Caki2 (cell line): ENCODE results near the gene CYP2D6. TPM values are rescaled to one million over a fixed set of nuclear protein-coding genes. Genes with fewer than 3 reads are reported as not detected.
"Not testable (repeated sequence)": the region's sequence is repeated elsewhere in the genome, so short reads cannot be mapped to it uniquely, and the experiment has no call there.

Experiments
- DNase-seq: peaks from one replicate; pipeline ENCODE4 v3.0.0-alpha.2; 2015; ENCODE audit warnings: low read depth
- in situ Hi-C: cut with HindIII; loops from 2 replicates; pipeline ENCODE4 v1.10.0; 2016; ENCODE audit warnings: low sequenced_read_pairs, low pct_unique_long_range_greater_than_20kb, mixed read lengths
- total RNA-seq: library from RNA; depleted of rRNA; stranded (reverse); fragments of >200 nt; shearing (Covaris generic); gene quantifications from 2 replicates; pipeline ENCODE4 v1.2.3, GENCODE V29; 2014; ENCODE audit warnings: low replicate concordance

The CYP2D6 gene
- total RNA-seq, 1 experiment from 2014 or later, result not detected

- DNase-seq, in situ Hi-C loops: not testable (repeated sequence)
Observed at GRCh38 chr22:42140153-42140552, 9.5 kb upstream of the CYP2D6 start.

DNA sequence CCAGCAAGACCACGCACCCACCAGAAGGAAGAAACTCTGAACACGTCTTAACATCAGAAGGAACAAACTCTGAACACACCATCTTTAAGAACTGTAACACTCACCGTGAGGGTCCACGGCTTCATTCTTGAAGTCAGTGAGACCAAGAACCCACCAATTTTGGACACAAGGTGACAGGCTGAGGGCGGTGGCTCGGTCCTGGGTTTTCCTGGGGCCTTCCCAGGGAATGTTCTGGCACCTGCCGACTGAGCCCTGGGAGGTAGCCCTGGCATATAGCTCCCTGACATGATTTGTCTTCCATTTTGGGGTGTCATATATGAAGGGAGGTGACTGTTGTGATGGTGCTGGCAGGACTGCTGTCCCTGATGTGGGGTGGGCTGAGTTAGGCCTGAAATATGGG, 8.9 kb upstream of the CYP2D6 start:
- in situ Hi-C loops, DNase-seq: not testable (repeated sequence)

GRCh38 chr22:42138972-42139371, 8.4 kb upstream of the CYP2D6 start:
- in situ Hi-C loops, result no loop called here

DNA sequence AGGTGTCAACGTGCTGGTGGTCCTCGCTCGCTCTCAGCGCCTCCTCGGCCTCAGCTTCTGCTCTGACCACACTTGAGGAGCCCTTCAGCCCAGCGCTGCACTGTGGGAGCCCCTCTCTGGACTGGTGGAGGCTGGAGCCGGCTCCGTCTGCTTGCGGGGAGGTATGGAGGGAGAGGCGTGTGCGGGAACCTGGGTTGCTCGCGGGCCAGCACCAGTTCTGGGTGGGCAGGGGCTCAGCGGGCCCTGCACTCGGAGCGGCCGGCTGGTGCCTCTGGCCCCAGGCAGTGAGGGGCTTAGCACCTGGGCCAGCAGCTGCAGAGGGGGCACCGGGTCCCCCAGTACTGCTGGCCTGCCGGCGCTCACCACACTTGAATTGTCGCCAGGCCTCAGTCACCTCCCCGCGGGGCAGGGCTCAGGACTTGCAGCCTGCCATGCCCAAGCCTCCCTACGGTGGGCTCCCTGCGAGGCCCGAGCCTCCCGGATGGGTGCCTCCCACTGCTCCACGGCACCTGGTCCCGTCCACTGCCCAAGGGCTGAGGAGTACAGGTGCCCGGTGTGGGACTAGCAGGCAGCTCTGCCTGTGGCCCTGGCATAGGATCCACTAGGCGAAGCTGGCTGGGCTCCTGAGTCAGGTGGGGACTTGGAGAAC, 7.6 kb upstream of the CYP2D6 start:
- no peak for DNase-seq
- in situ Hi-C loops, result no loop called here

More at GRCh38 chr22:42138972-42139371, 8.4 kb upstream of the CYP2D6 start:
- no peak for DNase-seq

- in situ Hi-C loops, result not testable (repeated sequence)
Observed at GRCh38 chr22:42135688-42136087, 5.1 kb upstream of the CYP2D6 start.

DNA sequence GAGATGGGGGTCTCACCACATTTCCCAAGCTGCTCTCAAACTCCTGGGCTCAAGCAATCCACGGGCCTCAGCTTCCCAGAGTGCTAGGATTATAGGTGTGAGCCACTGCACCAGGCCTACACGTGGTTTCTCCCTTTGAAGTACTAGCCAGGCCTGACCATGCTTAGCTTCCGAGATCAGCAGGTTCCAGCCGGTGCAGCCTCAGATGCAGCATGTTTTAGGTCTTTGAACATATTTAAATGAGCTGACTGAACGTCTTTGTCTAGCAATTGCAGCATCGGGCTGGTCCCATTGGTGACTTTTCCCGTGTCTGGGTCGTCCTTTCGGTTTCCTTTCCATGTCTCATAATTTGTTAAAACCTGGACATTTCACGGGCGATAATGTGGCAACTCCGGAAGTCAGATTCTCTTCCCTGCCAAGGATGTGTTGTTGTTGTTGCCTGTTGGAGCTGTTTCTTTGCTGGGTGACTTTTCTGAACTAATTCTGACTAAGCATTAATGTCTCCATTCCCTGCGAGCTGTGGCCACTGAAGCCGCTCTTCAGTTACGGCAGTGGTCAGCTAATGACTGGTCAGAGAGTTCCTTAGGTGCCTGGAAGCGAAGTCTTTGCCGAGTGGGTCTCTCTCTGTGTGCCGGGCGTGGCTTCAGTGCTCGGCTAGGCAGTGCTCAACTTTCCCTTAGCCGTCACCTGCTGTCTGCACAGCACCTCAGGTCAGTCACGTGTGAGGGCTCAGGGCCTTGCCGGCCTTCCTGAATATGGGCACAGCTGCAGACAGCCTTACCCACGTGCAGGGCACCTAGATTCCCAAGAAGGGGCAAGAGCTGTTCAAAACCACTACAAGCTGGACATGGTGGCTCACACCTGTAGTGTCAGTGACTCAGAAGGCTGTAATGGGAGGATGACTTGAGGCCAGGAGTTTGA, 3.8 kb upstream of the CYP2D6 start:
- in situ Hi-C loops, result no loop called here
- no peak for DNase-seq

More at GRCh38 chr22:42135688-42136087, 5.1 kb upstream of the CYP2D6 start:
- not testable (repeated sequence) for DNase-seq

GRCh38 chr22:42132457-42132856, 1.8 kb upstream of the CYP2D6 start:
- no peak for DNase-seq
- in situ Hi-C loops, result no loop called here

DNA sequence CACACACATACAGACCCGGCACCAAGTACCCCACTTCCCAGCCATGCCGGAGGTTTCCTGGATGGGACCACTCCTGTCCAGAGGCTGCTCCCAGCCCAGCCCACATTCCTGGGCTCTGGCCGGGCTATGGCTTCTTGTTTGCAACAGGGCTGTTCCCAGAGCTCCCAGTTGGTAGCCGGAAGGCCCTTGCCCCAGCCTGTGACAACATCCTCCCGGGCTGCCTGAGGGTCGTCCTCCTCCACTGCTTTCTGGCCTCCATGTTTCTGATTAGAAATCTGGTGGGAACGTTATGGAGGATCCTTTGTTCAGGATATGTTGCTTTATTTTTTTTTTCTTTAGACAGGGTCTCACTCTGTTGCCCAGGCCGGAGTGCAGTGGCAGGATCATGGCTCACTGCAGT, 952 bp upstream of the CYP2D6 start:
- DNase-seq, result no peak
- in situ Hi-C loops, result no loop called here

DNA sequence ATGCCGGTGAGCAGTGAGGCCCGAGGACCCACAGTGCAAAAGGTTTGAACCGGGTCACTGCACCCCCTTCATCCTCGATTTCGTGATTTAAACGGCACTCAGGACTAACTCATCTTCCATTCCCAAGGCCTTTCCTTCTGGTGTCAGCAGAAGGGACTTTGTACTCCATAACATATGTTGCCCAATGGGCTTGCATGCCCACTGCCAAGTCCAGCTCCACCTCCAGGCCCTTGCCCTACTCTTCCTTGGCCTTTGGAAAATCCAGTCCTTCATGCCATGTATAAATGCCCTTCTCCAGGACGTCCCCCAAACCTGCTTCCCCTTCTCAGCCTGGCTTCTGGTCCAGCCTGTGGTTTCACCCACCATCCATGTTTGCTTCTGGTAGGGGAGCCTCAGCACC, 428 bp downstream of the CYP2D6 start:
- DNase-seq, in situ Hi-C loops: not testable (repeated sequence)

- DNase-seq, in situ Hi-C loops: not testable (repeated sequence)
Observed at GRCh38 chr22:42128776-42129694, 1.6 kb downstream of the CYP2D6 start.

DNA sequence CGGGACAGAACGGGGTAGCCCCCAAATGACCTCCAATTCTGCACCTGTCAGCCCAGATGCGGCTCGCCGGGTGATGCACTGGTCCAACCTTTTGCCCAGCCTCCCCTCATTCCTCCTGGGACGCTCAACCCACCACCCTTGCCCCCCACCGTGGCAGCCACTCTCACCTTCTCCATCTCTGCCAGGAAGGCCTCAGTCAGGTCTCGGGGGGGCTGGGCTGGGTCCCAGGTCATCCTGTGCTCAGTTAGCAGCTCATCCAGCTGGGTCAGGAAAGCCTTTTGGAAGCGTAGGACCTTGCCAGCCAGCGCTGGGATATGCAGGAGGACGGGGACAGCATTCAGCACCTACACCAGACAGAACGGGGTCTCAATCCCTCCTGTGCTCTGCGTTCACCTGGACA, 2.6 kb downstream of the CYP2D6 start:
- DNase-seq, in situ Hi-C loops: not testable (repeated sequence)

DNA sequence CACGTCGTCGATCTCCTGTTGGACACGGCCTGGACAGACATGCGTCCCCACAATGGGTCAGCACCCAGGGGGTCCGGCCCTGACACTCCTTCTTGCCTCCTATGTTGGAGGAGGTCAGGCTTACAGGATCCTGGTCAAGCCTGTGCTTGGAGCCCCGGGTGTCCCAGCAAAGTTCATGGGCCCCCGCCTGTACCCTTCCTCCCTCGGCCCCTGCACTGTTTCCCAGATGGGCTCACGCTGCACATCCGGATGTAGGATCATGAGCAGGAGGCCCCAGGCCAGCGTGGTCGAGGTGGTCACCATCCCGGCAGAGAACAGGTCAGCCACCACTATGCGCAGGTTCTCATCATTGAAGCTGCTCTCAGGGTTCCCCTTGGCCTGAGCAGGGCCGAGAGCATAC, 3.0 kb downstream of the CYP2D6 start:
- DNase-seq, result no peak
- in situ Hi-C loops, result no loop called here

DNA sequence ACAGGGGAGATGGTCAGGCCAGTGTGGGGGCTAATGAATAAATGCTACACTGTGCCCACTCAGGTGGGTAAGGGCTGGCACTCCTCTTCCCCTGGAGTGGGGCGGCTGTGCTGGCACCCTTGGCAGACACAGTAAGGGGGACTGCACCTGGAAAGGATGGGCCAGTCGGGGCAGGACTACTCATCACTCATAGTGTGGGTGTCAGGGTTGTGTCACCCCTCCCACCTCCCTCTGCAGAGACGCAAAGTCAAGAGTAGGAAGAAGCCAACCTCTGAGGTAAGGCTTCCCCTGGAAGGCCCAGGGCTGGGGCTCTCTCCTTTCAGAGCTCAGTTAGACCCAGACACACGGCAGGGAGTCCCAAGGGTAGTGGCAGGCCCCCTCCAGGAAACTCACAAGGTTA, 7.1 kb downstream of the CYP2D6 start:
- DNase-seq, in situ Hi-C loops: not testable (repeated sequence)

DNA sequence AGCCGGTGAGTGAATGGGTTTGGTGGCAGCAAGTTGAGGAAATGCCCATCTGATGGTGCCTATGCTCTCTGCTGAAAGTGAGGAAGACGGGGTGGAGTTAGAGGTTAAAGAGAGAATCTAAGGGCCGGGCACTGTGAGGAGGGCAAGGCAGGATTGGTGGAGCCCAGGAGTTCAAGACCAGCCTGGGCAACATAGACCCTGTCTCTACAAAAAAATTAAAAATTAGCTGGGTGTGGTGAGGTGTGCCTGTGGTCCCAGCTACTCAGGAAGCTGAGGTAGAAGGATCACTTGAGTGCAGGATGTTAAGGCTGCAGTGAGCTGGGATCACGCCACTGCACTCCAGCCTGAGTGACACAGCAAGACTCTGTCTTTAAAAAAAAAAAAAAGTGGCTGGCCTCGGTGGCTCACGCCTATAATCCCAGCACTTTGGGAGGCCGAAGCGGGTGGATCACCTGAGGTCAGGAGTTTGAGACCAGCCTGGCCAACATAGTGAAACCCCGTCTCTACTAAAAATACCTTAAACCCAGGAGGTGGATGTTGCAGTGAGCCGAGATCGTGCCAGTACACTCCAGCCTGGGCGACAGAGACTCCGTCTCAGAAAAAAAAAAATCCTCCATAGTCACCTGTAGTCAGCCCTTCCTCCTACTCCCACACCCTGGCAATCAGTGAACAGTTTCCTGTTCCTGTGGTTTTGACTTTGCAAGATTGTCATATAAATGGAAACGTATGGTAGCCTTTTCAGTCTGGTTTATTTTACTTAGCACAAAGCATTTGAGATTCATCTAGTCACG, 10.2 kb downstream of the CYP2D6 start:
- DNase-seq, in situ Hi-C loops: not testable (repeated sequence)

DNA sequence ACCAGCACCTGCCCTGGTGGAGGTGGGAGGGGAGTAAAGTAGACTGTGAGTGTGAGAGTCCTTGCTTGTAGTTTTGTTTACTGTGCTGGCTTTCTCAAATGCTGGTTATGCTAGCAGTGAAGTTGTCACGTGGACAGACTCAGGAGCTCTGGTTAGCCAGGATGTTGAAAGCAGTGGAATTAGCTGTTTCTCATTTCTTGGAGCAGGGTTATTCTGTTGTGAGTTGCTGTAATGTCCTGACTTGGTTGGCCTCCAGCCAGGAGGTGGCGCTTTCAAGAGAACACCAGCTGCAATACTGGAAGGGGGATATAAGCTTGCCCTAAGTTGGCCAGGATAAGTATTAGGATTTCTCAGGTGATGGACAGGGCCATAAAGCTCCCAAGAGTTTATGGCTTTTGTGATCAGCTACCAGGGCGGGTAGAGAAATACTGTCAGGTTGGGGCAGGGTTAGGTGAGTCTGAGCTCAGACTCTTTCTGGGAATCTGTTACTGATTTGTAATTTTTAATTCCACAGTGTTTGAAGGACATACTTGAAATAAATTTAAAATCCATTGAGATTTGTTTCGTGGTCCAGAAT, 13.7 kb downstream of the CYP2D6 start:
- DNase-seq, result no peak
- in situ Hi-C loops, result no loop called here

DNA sequence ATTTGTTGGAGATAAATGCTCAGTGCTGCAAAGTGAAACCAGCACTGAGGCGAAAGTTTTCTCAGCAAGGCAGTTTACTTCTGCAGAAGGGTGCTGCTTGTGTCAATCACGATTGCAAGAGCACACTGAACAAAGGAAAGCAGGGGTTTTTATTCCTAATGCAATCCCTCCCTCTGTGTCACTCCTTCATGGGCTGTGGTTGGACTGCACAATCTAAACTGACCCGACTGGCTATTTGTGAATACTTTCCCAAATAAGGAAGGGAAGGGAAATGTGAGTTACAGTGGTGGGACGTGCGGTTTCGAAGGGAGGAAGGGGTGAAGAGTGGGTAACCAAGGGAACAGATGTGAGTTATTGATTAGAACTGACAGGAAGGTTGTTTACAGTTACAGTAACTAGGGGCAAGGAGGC, 15.2 kb downstream of the CYP2D6 start:
- DNase-seq, in situ Hi-C loops: not testable (repeated sequence)

DNA sequence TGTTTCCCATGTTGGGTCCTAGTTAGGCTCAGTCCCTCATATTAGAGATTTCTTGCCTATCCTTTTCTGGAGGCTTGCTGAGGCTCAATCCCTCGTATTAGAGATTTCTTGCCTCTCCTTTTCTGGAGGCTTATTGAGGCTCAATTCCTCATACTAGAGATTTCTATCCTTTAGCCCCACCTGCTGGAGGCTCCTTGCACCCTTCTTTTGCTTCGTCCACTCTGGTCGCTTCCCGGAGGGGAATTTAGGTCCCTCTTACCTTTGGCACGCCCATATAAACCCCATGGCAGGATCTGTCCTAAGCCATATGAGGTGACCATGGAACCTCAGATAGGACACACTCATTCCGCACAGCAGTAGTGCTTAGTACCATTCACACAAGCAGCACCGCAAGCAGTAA, 15.9 kb downstream of the CYP2D6 start:
- in situ Hi-C loops, result no loop called here
- DNase-seq, result no peak
